Lung (tissue), 12 donors: Measurements from ENCODE around the gene DIRAS2. TPM values are rescaled to one million over a fixed set of nuclear protein-coding genes. Genes with fewer than 3 reads are reported as not detected.

Experiments used
- ATAC-seq: fragments of 200-7000 bp; cut with Tn5 transposase; one replicate; pipeline ENCODE4 v1.9.1; 2020; ENCODE audit warnings: moderate number of reproducible peaks; ENCODE audit not compliant: insufficient read depth, low FRiP score
- DNase-seq, 3 donors: peaks; one replicate each; pipeline ENCODE4 v3.0.0-alpha.2; 2013 to 2017
- H3K27ac ChIP-seq, 2 donors: one replicate each; pipeline ENCODE4 v1.5.1; 2013; ENCODE audit warnings: mild to moderate bottlenecking in 2 of 2, moderate library complexity in 2 of 2, control low read depth in 1 of 2, inconsistent platforms in 1 of 2, low read depth in 1 of 2, low read length in 1 of 2
- H3K27me3 ChIP-seq, 3 donors: one replicate each; pipeline ENCODE4 v1.5.1; 2013; ENCODE audit warnings: low read length in 2 of 3; ENCODE audit not compliant: control insufficient read depth in 3 of 3, insufficient read depth in 3 of 3
- H3K36me3 ChIP-seq, 4 donors: one replicate each; pipeline ENCODE4 v1.5.1; 2013; ENCODE audit warnings: low read length in 4 of 4, mild to moderate bottlenecking in 1 of 4, moderate library complexity in 1 of 4; ENCODE audit not compliant: control insufficient read depth in 4 of 4, insufficient read depth in 4 of 4
- H3K4me1 ChIP-seq, 5 donors: one replicate each; pipeline ENCODE4 v1.5.1; 2013; ENCODE audit warnings: low read length in 5 of 5, mild to moderate bottlenecking in 2 of 5, moderate library complexity in 1 of 5; ENCODE audit not compliant: control insufficient read depth in 5 of 5, insufficient read depth in 5 of 5
- H3K4me3 ChIP-seq: one replicate; pipeline ENCODE4 v1.5.1; 2013; ENCODE audit warnings: mild to moderate bottlenecking, control low read depth, moderate library complexity
- H3K9ac ChIP-seq, 2 donors: one replicate each; pipeline ENCODE4 v1.5.1; 2013; ENCODE audit warnings: low read length in 2 of 2, control low read depth in 1 of 2; ENCODE audit not compliant: insufficient read depth in 1 of 2
- H3K9me3 ChIP-seq, 4 donors: one replicate each; pipeline ENCODE4 v1.5.1; 2013; ENCODE audit warnings: low read length in 3 of 4, mild to moderate bottlenecking in 1 of 4, moderate library complexity in 1 of 4; ENCODE audit not compliant: control insufficient read depth in 4 of 4, insufficient read depth in 3 of 4
- CTCF ChIP-seq: IDR thresholded peaks from 2 replicates; pipeline ENCODE4 v1.5.1; 2012; ENCODE audit warnings: mild to moderate bottlenecking; ENCODE audit errors: control extremely low read depth, extremely low read depth
- WGBS, 2 donors: extraction: QIAGEN DNeasy Blood & Tissue Kit; methylation state at CpG; one replicate each; pipeline ENCODE4 v1.1.7; 2013; 5-methylcytosine and 5-hydroxymethylcytosine counted together
- polyA plus RNA-seq, 2 donors: library from polyadenylated mRNA; stranded (reverse); fragments of 200-250 nt; gene quantifications; one replicate each; pipeline ENCODE4 v1.2.1, GENCODE V29; 2013
- total RNA-seq, 2 donors: library from RNA; depleted of rRNA in 1 of 2; stranded (reverse); fragments of >200 nt in 1 of 2; gene quantifications; one replicate each; pipeline ENCODE4 v1.2.1, GENCODE V29; 2014 to 2021
- donor health status: control.
- donor health status: control.
- donor health status: Bipolar disorder and iron deficiency.
- donor health status: healthy.
- donor health status: DM: yes; HTN: yes; CAD: no.

DIRAS2 gene
- total and polyA plus RNA-seq, 4 donors, result 0.02 to 0.61 (median 0.20) TPM

GRCh38 chr9:90569511-90569910, 73.1 kb downstream of the DIRAS2 start:
- Histone ChIP-seq H3K4me1 (peaks cover 0 to 8% (median 0%) of the 10 kb centered on the region in 5 donors), H3K4me3 (no peak overlapping the region), H3K9ac (no peak overlapping the region), H3K27ac (no peak overlapping the region), H3K36me3 (no peaks in the 10 kb centered on the region), H3K27me3 (no peaks in the 10 kb centered on the region), H3K9me3 (no peaks in the 10 kb centered on the region)
- no peak for TF ChIP-seq CTCF
- 7 to 17% methylated on average over 1 of the region's 1 CpG for WGBS, 2 donors
- peak in 2 of 3 donors; percentile 10 to 11 for DNase-seq
- no peak for ATAC-seq

DNA sequence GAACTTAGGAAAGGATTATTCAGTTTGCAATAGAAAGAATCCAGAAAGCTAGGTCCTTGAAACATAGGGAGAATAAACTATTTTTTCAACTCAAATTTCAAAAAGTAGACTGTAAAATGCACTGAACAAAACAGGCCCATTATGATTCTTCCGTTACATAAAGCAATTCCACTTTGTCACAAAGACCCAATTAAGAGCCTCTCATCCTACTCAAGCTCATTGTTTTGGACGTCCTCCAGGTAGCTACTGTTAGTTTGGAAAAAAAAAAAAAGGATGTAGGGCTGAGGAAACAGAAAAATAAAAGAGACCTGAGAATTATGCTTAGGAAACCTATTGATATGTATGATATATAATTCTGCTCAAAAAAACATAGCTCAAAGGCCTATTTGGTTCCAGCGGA, 74.0 kb downstream of the DIRAS2 start:
- 49 to 61% methylated on average over 3 of the region's 3 CpGs for WGBS, 2 donors

DNA sequence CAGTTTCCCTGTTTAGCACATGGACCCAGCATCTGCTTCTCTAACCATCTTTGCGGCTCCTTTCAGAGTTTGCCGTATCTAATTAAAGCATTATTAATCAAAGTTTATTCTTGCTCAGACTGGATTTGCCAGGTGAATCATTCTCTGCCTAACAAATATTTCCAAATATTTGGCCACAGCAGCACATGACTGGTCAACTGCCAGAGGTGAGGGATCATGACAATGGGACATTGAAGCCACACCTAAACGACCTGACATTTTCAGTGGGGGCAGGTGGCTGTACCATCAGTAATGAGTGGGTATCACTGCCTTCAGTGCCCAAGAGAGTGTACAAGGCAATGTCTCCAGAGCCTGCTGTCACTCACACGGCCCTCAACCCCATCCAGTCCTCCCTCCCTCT, 80.4 kb downstream of the DIRAS2 start:
- Histone ChIP-seq H3K27ac (no peak overlapping the region), H3K9ac (no peak overlapping the region), H3K36me3 (no peaks in the 10 kb centered on the region), H3K4me1 (no peaks in the 10 kb centered on the region), H3K9me3 (no peaks in the 10 kb centered on the region), H3K4me3 (no peak overlapping the region), H3K27me3 (no peaks in the 10 kb centered on the region)
- WGBS, 2 donors, result 78 to 93% methylated on average over 4 of the region's 4 CpGs
- no peak for TF ChIP-seq CTCF
- no peak for ATAC-seq
- no peak for DNase-seq

More for the DNA sequence above, 74.0 kb downstream of the DIRAS2 start:
- no peak overlapping the region for H3K9ac ChIP-seq
- DNase-seq, result no peak
- no peak overlapping the region for H3K27ac ChIP-seq
- ATAC-seq, result no peak
- H3K27me3 ChIP-seq, result no peaks in the 10 kb centered on the region
- no peak for TF ChIP-seq CTCF
- H3K36me3 ChIP-seq, result no peaks in the 10 kb centered on the region
- H3K9me3 ChIP-seq, result no peaks in the 10 kb centered on the region
- peaks cover 0 to 8% (median 0%) of the 10 kb centered on the region in 5 donors for H3K4me1 ChIP-seq
- H3K4me3 ChIP-seq, result no peak overlapping the region

Other genes starting within 250 kb of the DIRAS2 start
- gene SYK, start 159.0 kb upstream of the DIRAS2 start, total RNA-seq, result 10 to 100 TPM; 22.3 to 71.6 TPM
- 10 to 100 TPM; 13.7 to 47.8 TPM for gene SYK, start 159.0 kb upstream of the DIRAS2 start, polyA plus RNA-seq